ENCODE measurements around the gene EMX2.

Gene EMX2

GRCh38 chr10:117545141-117546019, 2.8 kb downstream of the EMX2 start:
- no peak for DNase-seq

- DNase-seq, result no peak
These were observed 3.6 kb downstream of the EMX2 start for GRCh38 chr10:117546020-117546580.

- no peak for DNase-seq
These were observed 4.1 kb downstream of the EMX2 start for GRCh38 chr10:117546581-117547015.

GRCh38 chr10:117547016-117547715, 4.6 kb downstream of the EMX2 start:
- no peak for DNase-seq

- no peak for DNase-seq
These were observed 5.4 kb downstream of the EMX2 start for GRCh38 chr10:117547716-117548668.

- DNase-seq, result no peak
These were observed 6.6 kb downstream of the EMX2 start for GRCh38 chr10:117549100-117549585.

GRCh38 chr10:117550076-117550475, 7.5 kb downstream of the EMX2 start:
- DNase-seq, result no peak

GRCh38 chr10:117550599-117551329, 8.2 kb downstream of the EMX2 start:
- DNase-seq, result no peak

GRCh38 chr10:117551330-117552155, 9.0 kb downstream of the EMX2 start:
- no peak for DNase-seq

GRCh38 chr10:117552156-117552631, 9.6 kb downstream of the EMX2 start:
- DNase-seq, result no peak

GRCh38 chr10:117552701-117553141, 10.2 kb downstream of the EMX2 start:
- no peak for DNase-seq

GRCh38 chr10:117553142-117553814, 10.7 kb downstream of the EMX2 start:
- DNase-seq, result no peak

- DNase-seq, result no peak
These were observed 11.2 kb downstream of the EMX2 start for GRCh38 chr10:117553815-117554172.

GRCh38 chr10:117554241-117554814, 11.8 kb downstream of the EMX2 start:
- no peak for DNase-seq

- no peak for DNase-seq
These were observed 12.5 kb downstream of the EMX2 start for GRCh38 chr10:117555017-117555416.

- DNase-seq, result no peak
These were observed 13.3 kb downstream of the EMX2 start for GRCh38 chr10:117555863-117556262.

- DNase-seq, result no peak
These were observed 13.8 kb downstream of the EMX2 start for GRCh38 chr10:117556356-117556755.

GRCh38 chr10:117559712-117560111, 17.2 kb downstream of the EMX2 start:
- DNase-seq, result no peak

- no peak for DNase-seq
These were observed 18.4 kb downstream of the EMX2 start for GRCh38 chr10:117560942-117561341.

GRCh38 chr10:117562220-117562619, 19.7 kb downstream of the EMX2 start:
- DNase-seq, result no peak
